BLaER1 treated with 17β-estradiol and CSF1 and Interleukin-3, amounts not matched to agents 10 nM and 100 nM (cell line): ENCODE results near the gene SEPTIN11.

Experiments
- H3K27ac ChIP-seq, 11 experiments: shearing (Covaris generic); formaldehyde crosslinking; 2 replicates each; pipeline ENCODE4 v1.8.1; 2022
- H3K27me3 ChIP-seq, 11 experiments: shearing (Covaris generic); formaldehyde crosslinking; 2 replicates each; pipeline ENCODE4 v1.8.1; 2022
- H3K36me3 ChIP-seq, 11 experiments: shearing (Covaris generic); formaldehyde crosslinking; 2 replicates each; pipeline ENCODE4 v1.8.1; 2022
- H3K4me1 ChIP-seq, 10 experiments: shearing (Covaris generic); formaldehyde crosslinking; 2 replicates each; pipeline ENCODE4 v1.8.1; 2022
- H3K4me2 ChIP-seq, 11 experiments: shearing (Covaris generic); formaldehyde crosslinking; 2 replicates each; pipeline ENCODE4 v1.8.1; 2022
- H3K4me3 ChIP-seq, 10 experiments: shearing (Covaris generic); formaldehyde crosslinking; 2 replicates each; pipeline ENCODE4 v1.8.1; 2022
- H3K9ac ChIP-seq, 11 experiments: shearing (Covaris generic); formaldehyde crosslinking; 2 replicates each; pipeline ENCODE4 v1.8.1; 2022
- H3K9me3 ChIP-seq, 11 experiments: shearing (Covaris generic); formaldehyde crosslinking; replicated peaks in 1 of 11; 2 replicates each; pipeline ENCODE4 v1.8.1; 2022
- H4K20me1 ChIP-seq, 11 experiments: shearing (Covaris generic); formaldehyde crosslinking; 2 replicates each; pipeline ENCODE4 v1.8.1; 2022
- Cebpa-rat ChIP-seq, 11 experiments: shearing (Covaris generic); IDR thresholded peaks; 2 replicates each; pipeline ENCODE4 v1.8.1; 2022

Gene SEPTIN11

DNA sequence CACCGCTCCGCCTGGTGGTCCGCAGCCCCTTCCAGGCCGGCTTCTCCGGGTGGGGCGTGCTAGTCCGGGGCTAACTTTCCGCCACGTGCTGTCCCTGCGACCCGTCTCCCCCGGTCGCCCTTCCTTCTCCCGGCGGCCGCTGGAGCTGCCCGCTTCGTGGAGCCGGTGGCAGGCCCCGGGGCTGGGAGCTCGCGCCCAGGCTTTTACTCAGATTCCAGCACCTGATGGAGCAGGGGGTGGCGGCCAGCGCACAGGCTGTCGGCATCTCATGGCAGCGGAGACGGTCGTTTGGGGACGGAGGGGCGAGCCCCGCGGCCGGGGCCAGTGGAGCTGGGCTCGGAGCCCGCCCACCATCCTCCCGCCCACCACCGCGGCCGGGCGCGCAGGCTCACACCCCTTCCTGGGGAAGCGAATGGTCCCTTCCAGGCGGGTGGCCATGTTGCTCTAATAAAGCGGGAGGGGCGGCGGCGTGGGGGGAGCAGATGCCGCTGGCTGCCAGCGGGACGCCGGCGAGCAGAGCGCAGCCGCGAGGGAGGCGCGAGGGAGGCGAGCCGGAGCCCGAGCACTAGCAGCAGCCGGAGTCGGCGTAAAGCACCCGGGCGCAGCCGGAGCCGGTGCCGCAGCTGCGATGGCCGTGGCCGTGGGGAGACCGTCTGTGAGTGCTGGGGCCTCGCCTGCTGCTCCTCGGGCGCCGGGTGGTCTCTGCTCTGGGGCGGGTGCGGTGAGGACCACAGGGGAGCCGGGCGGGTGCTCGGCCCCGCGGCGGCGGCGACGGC is at the start of gene SEPTIN11:
SEPTIN11 (plus strand) TSS at position 477 of the 776 bp plus-strand sequence; CDS start at position 629, 152 bp downstream.
- peaks cover 36 to 46% (median 40%) of the 10 kb centered on the region in 10 experiments for H3K4me1 ChIP-seq
- H4K20me1 ChIP-seq: peaks cover 17 to 58% (median 38%) of the 10 kb centered on the region in 11 experiments; a peak in 19 of 22 replicates
- peaks cover 0 to 35% (median 17%) of the 10 kb centered on the region in 11 experiments; a peak in 13 of 22 replicates for H3K36me3 ChIP-seq
- H3K4me2 ChIP-seq: peak within 1 kb of the TSS; percentile 86 to 99 (median 93)
- TF ChIP-seq Cebpa-rat (IDR thresholded peaks at IDR 0.05): no peak
- H3K27me3 ChIP-seq: no peaks in the 10 kb centered on the region
- peak within 1 kb of the TSS; percentile 83 to 95 (median 90) for H3K4me3 ChIP-seq
- H3K9me3 ChIP-seq: peaks cover 0 to 6% (median 0%) of the 10 kb centered on the region in 11 experiments; a peak in 2 of 22 replicates
- peak within 1 kb of the TSS; percentile 84 to 95 (median 93) for H3K9ac ChIP-seq
- H3K27ac ChIP-seq: peak within 1 kb of the TSS; percentile 72 to 96 (median 93)

DNA sequence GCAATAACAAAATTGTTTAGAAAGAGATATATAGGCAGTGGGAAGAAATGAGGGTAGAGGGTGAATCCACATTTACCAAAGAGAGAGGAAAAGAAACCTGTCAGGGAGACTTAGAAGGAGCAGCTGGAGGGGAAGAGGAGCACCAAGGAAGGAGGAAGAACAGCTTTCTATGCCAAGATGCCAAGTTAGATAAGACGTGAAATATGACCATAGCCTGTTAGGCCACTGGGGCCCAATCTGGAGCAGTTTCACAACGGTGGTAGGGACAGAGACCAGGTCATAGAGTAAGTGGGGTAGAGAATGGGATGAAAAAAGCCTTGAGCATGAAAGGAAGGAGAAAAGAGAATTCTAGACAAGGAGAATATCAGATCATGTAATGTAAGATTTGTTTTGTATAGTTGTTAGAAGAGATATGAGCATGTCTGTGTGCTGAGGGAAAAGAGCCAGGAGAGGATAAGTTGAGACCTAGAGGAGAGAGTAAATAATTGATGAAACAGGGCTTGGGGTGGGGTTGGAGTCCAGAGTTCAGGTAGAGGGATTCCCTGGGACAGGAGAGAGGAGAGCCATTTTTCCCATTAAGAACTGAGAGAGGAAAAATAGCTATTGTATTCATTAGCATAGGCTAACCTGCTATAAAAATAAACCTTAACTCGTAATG is 47.2 kb upstream of the SEPTIN11 start:
- H3K4me2 ChIP-seq: no peak overlapping the region
- peaks cover 21 to 34% (median 29%) of the 10 kb centered on the region in 11 experiments for H3K9me3 ChIP-seq
- H4K20me1 ChIP-seq: no peaks in the 10 kb centered on the region
- H3K4me1 ChIP-seq: peaks cover 0 to 3% (median 0%) of the 10 kb centered on the region in 10 experiments; a peak in 1 of 20 replicates
- H3K36me3 ChIP-seq: peaks cover 0 to 5% (median 0%) of the 10 kb centered on the region in 11 experiments; a peak in 3 of 22 replicates
- no peak overlapping the region for H3K4me3 ChIP-seq
- H3K27me3 ChIP-seq: peaks cover 25 to 31% (median 29%) of the 10 kb centered on the region in 11 experiments
- TF ChIP-seq Cebpa-rat (IDR thresholded peaks at IDR 0.05): no peak
- H3K27ac ChIP-seq: no peak overlapping the region
- H3K9ac ChIP-seq: no peak overlapping the region

DNA sequence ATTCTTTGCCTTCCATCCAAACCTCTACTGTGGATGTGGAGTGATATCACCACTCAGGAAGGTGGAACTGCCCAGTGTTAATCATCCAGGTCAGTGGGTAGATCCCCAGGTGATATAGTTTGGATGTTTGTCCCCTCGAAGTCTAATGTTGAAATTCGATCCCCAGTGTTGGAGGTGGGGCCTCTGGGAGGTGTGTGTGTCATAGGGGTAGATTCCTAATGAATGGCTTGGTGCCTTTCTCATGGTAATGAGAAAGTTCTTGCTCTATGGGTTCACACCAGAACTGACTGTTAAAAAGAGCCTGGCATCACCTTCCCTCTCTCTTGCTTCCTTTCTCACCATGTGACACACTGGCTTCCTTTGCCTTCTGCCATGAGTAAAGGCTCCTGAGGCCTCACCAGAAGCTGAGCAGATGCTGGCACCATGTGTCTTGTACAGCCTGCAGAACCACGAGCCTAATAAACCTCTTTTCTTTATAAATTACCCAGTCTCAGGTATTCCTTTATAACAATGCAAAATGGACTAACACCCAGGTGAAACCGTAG is 44.8 kb upstream of the SEPTIN11 start:
- Histone ChIP-seq H3K9me3 (peaks cover 0 to 11% (median 6%) of the 10 kb centered on the region in 11 experiments; a peak in 13 of 22 replicates), H3K4me2 (no peak overlapping the region), H3K27me3 (peaks cover 2 to 7% (median 5%) of the 10 kb centered on the region in 11 experiments; a peak in 21 of 22 replicates), H3K27ac (no peak overlapping the region), H3K4me3 (no peak overlapping the region), H3K36me3 (no peaks in the 10 kb centered on the region), H3K9ac (no peak overlapping the region), H3K4me1 (no peaks in the 10 kb centered on the region), H4K20me1 (no peaks in the 10 kb centered on the region)
- no peak for TF ChIP-seq Cebpa-rat (IDR thresholded peaks at IDR 0.05)

DNA sequence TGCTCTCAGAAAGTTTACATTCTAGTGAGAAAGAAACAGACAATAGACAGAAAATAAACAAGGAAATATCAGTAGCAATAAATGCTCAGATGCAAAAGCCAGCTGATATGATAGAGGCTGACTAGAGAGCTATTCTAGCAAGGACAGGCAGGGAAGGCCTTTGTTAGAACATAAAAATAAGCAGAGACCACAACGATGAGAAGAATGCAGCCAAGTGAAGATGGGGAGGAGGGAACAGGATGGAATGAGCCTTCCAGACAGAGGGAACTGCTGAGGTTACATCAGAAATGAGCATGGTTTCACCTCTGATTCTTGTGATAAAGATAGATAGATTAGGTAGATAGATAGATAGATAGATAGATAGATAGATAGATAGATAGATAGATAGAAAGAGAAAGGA is 44.0 kb upstream of the SEPTIN11 start:
- Histone ChIP-seq H3K4me3 (no peak overlapping the region), H3K4me1 (no peaks in the 10 kb centered on the region)

DNA sequence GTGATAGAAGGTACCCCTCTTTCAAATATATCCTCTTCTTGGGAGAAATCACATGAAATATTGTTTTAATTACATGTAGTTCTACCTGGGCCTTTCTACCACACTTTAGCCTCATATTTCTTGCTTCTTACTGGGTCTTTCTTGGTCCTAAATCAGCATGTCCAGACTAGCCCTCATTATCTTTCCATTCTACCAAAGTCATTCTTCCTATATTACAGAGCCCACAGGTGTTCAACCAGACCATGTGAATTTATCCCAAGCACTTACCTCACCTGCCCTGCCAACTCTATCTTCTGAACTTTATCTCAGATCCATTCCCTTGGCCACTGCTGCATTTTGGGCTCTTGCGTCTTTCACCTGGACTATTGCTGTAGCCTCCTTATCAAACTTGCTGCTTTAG is 39.8 kb upstream of the SEPTIN11 start:
- Histone ChIP-seq H3K4me1 (no peaks in the 10 kb centered on the region), H3K27me3 (no peaks in the 10 kb centered on the region), H4K20me1 (no peaks in the 10 kb centered on the region), H3K27ac (no peak overlapping the region), H3K4me3 (no peak overlapping the region), H3K9ac (no peak overlapping the region), H3K36me3 (no peaks in the 10 kb centered on the region), H3K9me3 (peaks cover 0 to 1% (median 0%) of the 10 kb centered on the region in 11 experiments; a peak in 4 of 22 replicates), H3K4me2 (no peak overlapping the region)
- no peak for TF ChIP-seq Cebpa-rat (IDR thresholded peaks at IDR 0.05)

More for the DNA sequence above, 44.0 kb upstream of the SEPTIN11 start:
- Histone ChIP-seq H3K9ac (no peak overlapping the region), H3K27ac (no peak overlapping the region), H4K20me1 (no peaks in the 10 kb centered on the region), H3K4me2 (no peak overlapping the region), H3K9me3 (peaks cover 0 to 4% (median 0%) of the 10 kb centered on the region in 11 experiments; a peak in 4 of 22 replicates), H3K36me3 (no peaks in the 10 kb centered on the region), H3K27me3 (no peaks in the 10 kb centered on the region)
- no peak for TF ChIP-seq Cebpa-rat (IDR thresholded peaks at IDR 0.05)

DNA sequence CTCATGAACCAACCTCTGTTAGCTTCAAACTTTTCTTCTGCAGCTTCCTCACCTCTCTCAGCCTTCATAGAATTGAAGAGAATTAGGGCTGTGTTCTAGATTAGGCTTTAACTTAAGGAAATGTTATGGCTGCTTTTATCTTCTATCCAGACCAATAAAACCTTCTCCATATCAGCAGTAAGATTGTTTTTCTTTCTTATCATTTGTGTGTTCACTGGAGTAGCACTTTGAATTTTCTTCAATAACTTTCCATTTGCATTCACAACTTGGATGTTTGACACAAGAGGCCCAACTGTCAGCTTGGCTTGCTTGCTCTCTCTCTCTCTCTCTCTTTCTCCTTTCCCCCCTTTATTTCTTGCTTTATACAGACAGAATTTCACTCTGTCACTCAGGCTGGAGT is 28.8 kb upstream of the SEPTIN11 start:
- H3K36me3 ChIP-seq: no peaks in the 10 kb centered on the region
- H3K27ac ChIP-seq: no peak overlapping the region
- no peaks in the 10 kb centered on the region for H3K27me3 ChIP-seq
- H3K9ac ChIP-seq: no peak overlapping the region
- no peak overlapping the region for H3K4me3 ChIP-seq
- H3K4me1 ChIP-seq: no peaks in the 10 kb centered on the region
- peaks cover 0 to 6% (median under 1%) of the 10 kb centered on the region in 11 experiments; a peak in 10 of 22 replicates for H3K9me3 ChIP-seq
- no peak for TF ChIP-seq Cebpa-rat (IDR thresholded peaks at IDR 0.05)
- H4K20me1 ChIP-seq: no peaks in the 10 kb centered on the region
- H3K4me2 ChIP-seq: no peak overlapping the region

DNA sequence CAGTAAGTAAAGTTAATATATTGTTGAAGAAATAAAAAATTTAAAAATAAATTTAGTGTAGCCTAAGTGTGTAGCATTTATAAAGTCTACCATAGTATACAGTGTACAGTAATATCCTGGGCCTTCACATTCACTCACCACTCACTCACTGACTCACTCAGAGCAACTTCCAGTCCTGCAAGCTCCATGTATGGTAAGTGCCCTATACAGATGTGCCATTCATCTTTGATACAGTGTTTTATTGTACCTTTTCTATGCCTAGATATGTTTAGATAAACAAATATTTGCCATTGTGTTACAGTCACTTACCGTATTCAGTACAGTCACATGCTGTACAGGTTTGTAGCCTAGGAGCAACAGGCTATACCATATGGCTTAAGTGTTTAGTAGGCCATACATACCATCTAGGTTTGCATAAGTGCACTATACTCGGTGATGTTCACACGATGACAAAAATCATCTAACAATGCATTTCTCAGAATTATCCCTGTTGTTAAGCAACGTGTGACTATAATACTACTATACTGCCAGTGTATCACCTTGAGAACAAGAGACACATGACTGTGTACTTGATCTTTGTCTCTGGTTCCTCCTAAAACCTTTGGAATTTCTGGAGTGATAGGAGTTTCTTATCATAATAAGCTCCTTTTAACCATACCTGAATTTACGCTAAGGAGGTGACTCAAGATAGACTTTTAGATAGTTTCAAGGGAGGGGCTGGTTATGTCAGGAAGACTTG is 25.8 kb upstream of the SEPTIN11 start:
- Histone ChIP-seq H3K9me3 (0 out of 22 replicates have a peak, but pooled peaks cover 0 to 5% (median 0%) of the 10 kb centered on the region in 11 experiments), H3K27ac (no peak overlapping the region), H3K4me2 (no peak overlapping the region), H3K27me3 (no peaks in the 10 kb centered on the region), H3K36me3 (no peaks in the 10 kb centered on the region), H4K20me1 (no peaks in the 10 kb centered on the region), H3K4me1 (no peaks in the 10 kb centered on the region), H3K4me3 (no peak overlapping the region; a peak in 1 of 20 replicates), H3K9ac (no peak overlapping the region)
- no peak for TF ChIP-seq Cebpa-rat (IDR thresholded peaks at IDR 0.05)

DNA sequence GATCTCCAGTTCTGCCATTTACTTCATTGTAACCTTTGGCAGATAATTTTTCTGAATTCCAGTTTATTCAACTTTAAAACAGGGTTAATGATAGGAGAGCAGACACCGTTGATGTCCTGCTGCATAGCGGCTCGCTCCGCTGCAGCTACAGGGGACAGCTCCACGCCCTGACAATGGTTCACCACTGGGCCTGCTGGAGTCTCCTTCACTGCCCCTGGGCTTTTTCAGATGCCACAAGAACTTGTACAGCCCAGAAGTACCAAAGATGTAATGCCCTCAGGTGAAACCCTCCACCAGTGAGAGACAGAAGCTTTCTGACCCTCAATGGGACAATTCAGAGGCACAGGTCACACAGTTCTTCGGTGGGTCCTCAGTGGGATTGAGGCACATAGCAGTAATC is 22.7 kb upstream of the SEPTIN11 start:
- Histone ChIP-seq H3K36me3 (no peaks in the 10 kb centered on the region), H4K20me1 (no peaks in the 10 kb centered on the region), H3K4me3 (no peak overlapping the region), H3K27ac (no peak overlapping the region), H3K4me1 (no peaks in the 10 kb centered on the region), H3K9me3 (no peaks in the 10 kb centered on the region), H3K4me2 (no peak overlapping the region), H3K9ac (no peak overlapping the region), H3K27me3 (no peaks in the 10 kb centered on the region)
- no peak for TF ChIP-seq Cebpa-rat (IDR thresholded peaks at IDR 0.05)
